K562 (cell line): ENCODE results near the gene TICAM1. TPM values are rescaled to one million over a fixed set of nuclear protein-coding genes. Genes with fewer than 3 reads are reported as not detected.

Experiments
- ATAC-seq: fragments of 200-7000 bp; cut with Tn5 transposase; 3 replicates; pipeline ENCODE4 v1.9.1; 2020; ENCODE audit warnings: moderate library complexity
- BruUV-seq: library from RNA; stranded (reverse); fragments of 400-500 nt; replicated peaks from 2 replicates; lab custom pipeline; 2021; lab: Mats Ljungman, UMichigan
- CTCF ChIA-PET: fragments of 300-600 bp; formaldehyde crosslinking; extraction: SDS; loops from one replicate; lab custom pipeline; 2021; ENCODE audit warnings: low intra/inter-chr PET ratio; lab: Yijun Ruan, JAX
- POLR2A ChIA-PET: fragments of 300-600, 350-650 bp; sonication (Branson Sonifier 250); formaldehyde crosslinking; extraction: SDS; loops from one replicate; lab custom pipeline; 2021; ENCODE audit warnings: antibody characterized with exemption, inconsistent platforms; lab: Yijun Ruan, JAX
- DNase-seq, 4 experiments: peaks; one replicate each; pipeline versions ENCODE4 v3.0.0 to v3.0.0-alpha.2; 2011 to 2018; ENCODE audit warnings: low spot score in 3 of 4, mixed read lengths in 3 of 4; ENCODE audit errors: extremely low read depth in 1 of 4
- FAIRE-seq: peaks from 2 replicates; lab custom pipeline; 2011; peaks lifted over from hg19 to GRCh38; lab: Jason Lieb, UNC
- H2AFZ ChIP-seq: 2 replicates; pipeline ENCODE4 v1.6.0; 2011; ENCODE audit warnings: low read depth, low read length, control low read depth, inconsistent platforms
- H3K27ac ChIP-seq: fragments of 200-600 bp; 3 replicates; pipeline ENCODE4 v1.8.0; 2011; ENCODE audit warnings: low read depth, mild to moderate bottlenecking, control low read depth, inconsistent platforms, low read length, moderate library complexity, mixed read lengths; ENCODE audit errors: extremely low read depth
- H3K27me3 ChIP-seq, 2 experiments: fragments of 300-600 bp in 1 of 2; 2 replicates in 1 of 2; 3 replicates in 1 of 2; pipeline versions ENCODE4 v1.6.0 to v1.8.0; 2011; ENCODE audit warnings: inconsistent platforms in 2 of 2, low read length in 2 of 2, mild to moderate bottlenecking in 1 of 2, mixed read lengths in 1 of 2, moderate library complexity in 1 of 2; ENCODE audit not compliant: control insufficient read depth in 2 of 2, insufficient read depth in 2 of 2
- H3K36me3 ChIP-seq: fragments of 300-600 bp; 3 replicates; pipeline ENCODE4 v1.8.0; 2011; ENCODE audit warnings: mild to moderate bottlenecking, low read length, inconsistent platforms; ENCODE audit not compliant: control insufficient read depth, insufficient read depth
- H3K4me1 ChIP-seq, 2 experiments: fragments of 200-600 bp in 1 of 2; replicated peaks in 1 of 2; 2 replicates in 1 of 2; 3 replicates in 1 of 2; pipeline versions ENCODE4 v1.5.1 to v1.8.0; 2011; ENCODE audit warnings: inconsistent platforms in 2 of 2, low read length in 2 of 2, mild to moderate bottlenecking in 1 of 2, mixed read lengths in 1 of 2, moderate library complexity in 1 of 2; ENCODE audit not compliant: control insufficient read depth in 2 of 2, insufficient read depth in 2 of 2
- H3K4me2 ChIP-seq: 2 replicates; pipeline ENCODE4 v1.6.1; 2011; ENCODE audit warnings: low read length, control low read depth, inconsistent platforms, mixed read lengths; ENCODE audit not compliant: insufficient read depth
- H3K4me3 ChIP-seq: fragments of 200-600 bp; sonication (generic), shearing (Covaris generic); 2 replicates; pipeline ENCODE4 v1.5.1; 2016; ENCODE audit warnings: control low read depth, inconsistent platforms
- H3K79me2 ChIP-seq: fragments of 200-600 bp; 3 replicates; pipeline ENCODE4 v1.8.0; 2011; ENCODE audit warnings: low read length, inconsistent platforms; ENCODE audit not compliant: control insufficient read depth, insufficient read depth
- H3K9ac ChIP-seq, 2 experiments: 2 replicates each; pipeline versions ENCODE4 v1.6.0 to v1.6.1; 2011; ENCODE audit warnings: low read depth in 2 of 2, low read length in 2 of 2, control low read depth in 1 of 2, inconsistent platforms in 1 of 2, mild to moderate bottlenecking in 1 of 2, mixed read lengths in 1 of 2; ENCODE audit not compliant: insufficient read depth in 1 of 2
- H3K9me1 ChIP-seq: one replicate; pipeline ENCODE4 v1.6.0; 2011; ENCODE audit warnings: inconsistent platforms, mild to moderate bottlenecking, low read length, moderate library complexity; ENCODE audit not compliant: control insufficient read depth, insufficient read depth
- H3K9me3 ChIP-seq: replicated peaks from 2 replicates; pipeline ENCODE4 v1.5.1; 2011; ENCODE audit warnings: low read depth, low read length, inconsistent platforms; ENCODE audit not compliant: control insufficient read depth, insufficient read depth
- H4K20me1 ChIP-seq: replicated peaks from 2 replicates; pipeline ENCODE4 v1.6.1; 2011; ENCODE audit warnings: low read length, inconsistent platforms, mixed read lengths; ENCODE audit not compliant: control insufficient read depth, insufficient read depth
- BACH1 ChIP-seq: fragments of 200-800 bp; sonication (Bioruptor generic); IDR thresholded peaks from 2 replicates; pipeline ENCODE4 v1.6.1; 2016; ENCODE audit warnings: missing genetic modification characterization, missing compliant biosample characterization
- BRD9 ChIP-seq: fragments of 450-650 bp; IDR thresholded peaks from 2 replicates; pipeline ENCODE4 v1.6.1; 2018; ENCODE audit warnings: low read depth; ENCODE audit not compliant: partially characterized antibody
- ETV6 ChIP-seq, 3 experiments: fragments of 150-350 bp in 1 of 3; sonication (generic) in 1 of 3; formaldehyde crosslinking in 1 of 3; IDR thresholded peaks; 2 replicates each; pipeline versions ENCODE4 v1.6.1 to v1.8.0; 2014 to 2022; ENCODE audit warnings: borderline replicate concordance in 2 of 3, low read depth in 2 of 3, antibody characterized with exemption in 1 of 3, low read length in 1 of 3, mild to moderate bottlenecking in 1 of 3, missing genetic modification reagents in 1 of 3
- HCFC1 ChIP-seq: IDR thresholded peaks from 2 replicates; pipeline ENCODE4 v1.6.1; 2012; ENCODE audit warnings: low read depth, low read length, improper control_type of control experiment
- MCM5 ChIP-seq: fragments of 450-650 bp; IDR thresholded peaks from 2 replicates; pipeline ENCODE4 v1.6.1; 2016; ENCODE audit warnings: low read depth
- PHF8 ChIP-seq: fragments of 200-600 bp; sonication (generic); IDR thresholded peaks from 2 replicates; pipeline ENCODE4 v1.6.1; 2012; ENCODE audit warnings: mixed run types, mild to moderate bottlenecking, inconsistent platforms, low read length, moderate library complexity, borderline replicate concordance
- PTBP1 ChIP-seq: fragments of 200-400 bp; formaldehyde crosslinking; IDR thresholded peaks from 2 replicates; pipeline ENCODE4 v1.6.1; 2017; ENCODE audit warnings: low read depth, low read length
- RERE ChIP-seq: sonication (generic); formaldehyde crosslinking; IDR thresholded peaks from 2 replicates; pipeline ENCODE4 v1.8.0; 2023; ENCODE audit warnings: missing genetic modification reagents, mild to moderate bottlenecking, borderline replicate concordance
- SAFB ChIP-seq: fragments of 200-400 bp; formaldehyde crosslinking; IDR thresholded peaks from 2 replicates; pipeline ENCODE4 v1.6.1; 2017; ENCODE audit warnings: low read depth, low read length, borderline replicate concordance
- YY1 ChIP-seq, 3 experiments: IDR thresholded peaks; 2 replicates each; pipeline ENCODE4 v1.6.1; 2011; ENCODE audit warnings: low read length in 2 of 3, mild to moderate bottlenecking in 2 of 3, moderate library complexity in 2 of 3, borderline replicate concordance in 1 of 3, control low read depth in 1 of 3, low read depth in 1 of 3; ENCODE audit not compliant: insufficient read depth in 3 of 3, insufficient replicate concordance in 2 of 3, control insufficient read depth in 1 of 3, insufficient read length in 1 of 3; ENCODE audit errors: extremely low read depth in 1 of 3
- ZNF175 ChIP-seq: fragments of 200-800 bp; sonication (Bioruptor generic); IDR thresholded peaks from 2 replicates; pipeline ENCODE4 v1.6.1; 2016; ENCODE audit warnings: low read depth, mild to moderate bottlenecking, missing genetic modification characterization, missing compliant biosample characterization
- ZNF436 ChIP-seq: fragments of 250-450, 450-650 bp; sonication (Bioruptor Pico); formaldehyde crosslinking; IDR thresholded peaks from 2 replicates; pipeline ENCODE4 v1.7.0; 2020; ENCODE audit warnings: mild to moderate bottlenecking
- ZNF445 ChIP-seq: fragments of 250-450 bp; sonication (Bioruptor Pico); IDR thresholded peaks from 2 replicates; pipeline ENCODE4 v1.4.0; 2020; ENCODE audit warnings: low read depth, mild to moderate bottlenecking, moderate library complexity
- ZNF79 ChIP-seq: fragments of 250-450 bp; sonication (Bioruptor Pico); IDR thresholded peaks from 2 replicates; pipeline ENCODE4 v1.4.0; 2020; ENCODE audit warnings: low read depth, mild to moderate bottlenecking, moderate library complexity
- WGBS: fragments of 100-300 bp; shearing (Covaris generic); methylation state at CpG from one replicate; pipeline ENCODE4 v1.1.6; 2016; ENCODE audit warnings: low coverage, mixed read lengths; ENCODE audit not compliant: insufficient coverage; ENCODE audit errors: missing lambda C conversion rate; 5-methylcytosine and 5-hydroxymethylcytosine counted together
- in situ Hi-C: fragments of 300-500 bp; cut with MboI; formaldehyde crosslinking; loops from 4 replicates; pipeline ENCODE4 v1.15.0; 2018; ENCODE audit warnings: inconsistent platforms, mixed read lengths
- intact Hi-C: fragments of 100-400 bp; cut with micrococcal nuclease; formaldehyde crosslinking; loops from 2 replicates; pipeline ENCODE4 v1.14.2; 2022
- polyA plus RNA-seq, 8 experiments: library from polyadenylated mRNA; depleted of rRNA in 4 of 8; stranded (reverse) in 5 of 8; unstranded in 3 of 8; fragments of >200 nt; fragmentation: Nextera tagmentation in 2 of 8; fragmentation: Illumina TruSeq in 1 of 8; extraction: Ambion mirVana in 2 of 8; extraction: Trizol in 1 of 8; gene quantifications; 2 replicates each; pipeline versions ENCODE4 v1.2.1 to v1.2.3, GENCODE V29; 2011 to 2014; ENCODE audit warnings: inconsistent platforms in 1 of 8, missing spikeins in 1 of 8
- total RNA-seq, 7 experiments: library from RNA; depleted of rRNA in 6 of 7; stranded (reverse); fragments of >200 nt in 6 of 7; fragmentation: Illumina TruSeq in 2 of 7; extraction: Trizol in 2 of 7; gene quantifications; 2 replicates each; pipeline versions ENCODE4 v1.2.1 to v1.2.3, GENCODE V29; 2011 to 2021; ENCODE audit warnings: low replicate concordance in 1 of 7

The TICAM1 gene
- total and polyA plus RNA-seq, 9 of the 15 experiments (the other 6 are each of a cell fraction or from before 2014, with no cell fraction given), result 0.07 to 11.6 (median 1.5) TPM

GRCh38 chr19:4867534-4868285 lies 36.2 kb upstream of the TICAM1 start, which contains the start of gene PLIN3:
Gene PLIN3 (minus strand): TSS chr19:4867667. CDS start chr19:4861394, 6,273 bp downstream.
- H3K4me2 ChIP-seq, result peak within 1 kb of the TSS; percentile 85
- no peaks in the 10 kb centered on the region for H3K9me1 ChIP-seq
- no TSS peak for BruUV-seq
- 0 out of 2 replicates have a peak, but pooled peaks cover 5% of the 10 kb centered on the region for H4K20me1 ChIP-seq
- peak within 1 kb of the TSS; percentile 71 to 96 for H3K9ac ChIP-seq
- peak; percentile 96 to 100 (median 100) for DNase-seq
- no peaks in the 10 kb centered on the region for H3K9me3 ChIP-seq
- under 1% methylated on average over 22 of the region's 46 CpGs for WGBS
- peaks cover 21% of the 10 kb centered on the region for H3K79me2 ChIP-seq
- peaks cover 2% of the 10 kb centered on the region; the same call in 1 of the 3 replicates for H3K36me3 ChIP-seq
- peaks cover 16 to 35% of the 10 kb centered on the region in 2 experiments for H3K4me1 ChIP-seq
- peak; percentile 92 for ATAC-seq
- H3K4me3 ChIP-seq, result peak within 1 kb of the TSS; percentile 59
- H3K27ac ChIP-seq, result peak within 1 kb of the TSS; percentile 80
- ChIA-PET CTCF (no interaction called here), POLR2A (interaction anchor here (0.6 to 2.1 kb wide), 9 partner anchors 10 to 553 kb away, joined by 3 to 6 read pairs (median 3); no protein-coding TSS in a partner anchor)
- peak within 1 kb of the TSS; percentile 88 for H2AFZ ChIP-seq
- intact Hi-C loops (loop anchor here (5.0 kb wide), 1 partner anchor 50 kb away; no protein-coding TSS in a partner anchor), in situ Hi-C loops (no loop called here)
- no peaks in the 10 kb centered on the region for H3K27me3 ChIP-seq
- FAIRE-seq, result peak; percentile 82
- no peak for TF ChIP-seq ZNF175 (CRISPR knock-in tag)
- TF ChIP-seq HCFC1, result no peak
- TF ChIP-seq ZNF445 (CRISPR knock-in tag), result no peak
- TF ChIP-seq RERE (CRISPR knock-in tag), result 0 out of 2 replicates have a peak, but pooled peaks have one; percentile 41
- TF ChIP-seq PHF8, result peak; percentile 63; the same call in 1 of the 2 replicates
- no peak for TF ChIP-seq MCM5
- peak in 1 of 3 experiments; percentile 1 for TF ChIP-seq YY1 (IDR thresholded peaks at IDR 0.05; ENCODE audit: borderline replicate concordance in 1 of 3, control insufficient read depth in 1 of 3, extremely low read depth in 1 of 3, insufficient read depth in 3 of 3, insufficient read length in 1 of 3, insufficient replicate concordance in 2 of 3, low read depth in 1 of 3, low read length in 2 of 3)
- TF ChIP-seq PTBP1, result no peak
- TF ChIP-seq BACH1 (tag), result no peak
- no peak for TF ChIP-seq ZNF436
- no peak for TF ChIP-seq ETV6 (IDR thresholded peaks at IDR 0.05; ENCODE audit: borderline replicate concordance in 1 of 2, low read depth in 2 of 2, low read length in 1 of 2)
- TF ChIP-seq ETV6 (CRISPR knock-in tag; IDR thresholded peaks at IDR 0.05; ENCODE audit: borderline replicate concordance), result no peak
- TF ChIP-seq SAFB, result no peak
- TF ChIP-seq ZNF79 (CRISPR knock-in tag), result no peak
- peak; percentile 77 for TF ChIP-seq BRD9
